ACC112 (cell line): ENCODE results near the gene SUMO2.
"Not testable (repeated sequence)": the region's sequence is repeated elsewhere in the genome, so short reads cannot be mapped to it uniquely, and the experiment has no call there.

Experiments
- H2AFZ ChIP-seq: fragments of 200-600 bp; sonication (generic); one replicate; pipeline ENCODE4 v1.6.0; 2017; ENCODE audit warnings: antibody characterized with exemption, low read length; ENCODE audit not compliant: unreplicated experiment
- H3K27ac ChIP-seq: fragments of 200-600 bp; sonication (generic); 2 replicates; pipeline ENCODE4 v1.5.1; 2014; ENCODE audit warnings: low read depth, mild to moderate bottlenecking, antibody characterized with exemption, low read length, moderate library complexity
- H3K27me3 ChIP-seq: fragments of 200-600 bp; sonication (generic); 2 replicates; pipeline ENCODE4 v1.6.1; 2014; ENCODE audit warnings: mild to moderate bottlenecking, antibody characterized with exemption, low read length, moderate library complexity, mixed read lengths; ENCODE audit not compliant: insufficient read depth
- H3K36me3 ChIP-seq: fragments of 200-600 bp; sonication (generic); 2 replicates; pipeline ENCODE4 v1.6.1; 2016; ENCODE audit warnings: mild to moderate bottlenecking, antibody characterized with exemption, low read length, moderate library complexity, mixed read lengths; ENCODE audit not compliant: insufficient read depth
- H3K4me1 ChIP-seq: fragments of 200-600 bp; sonication (generic); one replicate; pipeline ENCODE4 v1.6.1; 2016; ENCODE audit warnings: low read length, mixed read lengths; ENCODE audit not compliant: insufficient read depth, unreplicated experiment, control insufficient read depth
- H3K4me3 ChIP-seq: fragments of 200-600 bp; sonication (generic); 2 replicates; pipeline ENCODE4 v1.5.1; 2014; ENCODE audit warnings: mild to moderate bottlenecking, low read depth, low read length
- H3K79me2 ChIP-seq: fragments of 200-600 bp; sonication (generic); one replicate; pipeline ENCODE4 v1.6.0; 2016; ENCODE audit warnings: low read length; ENCODE audit not compliant: control insufficient read depth, unreplicated experiment, insufficient read depth

SUMO2 gene

DNA sequence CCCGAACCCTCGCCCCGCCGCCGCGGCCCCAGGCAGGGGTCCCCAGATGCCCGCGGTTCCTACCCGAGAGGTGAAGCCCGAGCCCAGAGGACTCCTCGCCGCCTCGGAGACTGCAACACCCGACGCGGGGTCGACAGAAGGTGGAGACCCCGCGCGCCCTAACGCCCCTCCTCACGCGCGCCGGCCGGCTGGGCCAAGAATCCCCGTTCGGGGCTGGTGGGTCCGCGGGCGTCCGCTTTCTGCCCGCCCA lies 515 bp downstream of the SUMO2 start:
- peak overlapping the region; percentile 97 for H3K4me3 ChIP-seq
- H3K4me1 ChIP-seq, result peaks cover 3% of the 10 kb centered on the region
- peaks cover 5% of the 10 kb centered on the region; the same call in 1 of the 2 replicates for H3K36me3 ChIP-seq
- no peak overlapping the region for H2AFZ ChIP-seq
- H3K27ac ChIP-seq, result peak overlapping the region; percentile 94
- peaks cover 51% of the 10 kb centered on the region for H3K79me2 ChIP-seq
- H3K27me3 ChIP-seq, result no peaks in the 10 kb centered on the region

DNA sequence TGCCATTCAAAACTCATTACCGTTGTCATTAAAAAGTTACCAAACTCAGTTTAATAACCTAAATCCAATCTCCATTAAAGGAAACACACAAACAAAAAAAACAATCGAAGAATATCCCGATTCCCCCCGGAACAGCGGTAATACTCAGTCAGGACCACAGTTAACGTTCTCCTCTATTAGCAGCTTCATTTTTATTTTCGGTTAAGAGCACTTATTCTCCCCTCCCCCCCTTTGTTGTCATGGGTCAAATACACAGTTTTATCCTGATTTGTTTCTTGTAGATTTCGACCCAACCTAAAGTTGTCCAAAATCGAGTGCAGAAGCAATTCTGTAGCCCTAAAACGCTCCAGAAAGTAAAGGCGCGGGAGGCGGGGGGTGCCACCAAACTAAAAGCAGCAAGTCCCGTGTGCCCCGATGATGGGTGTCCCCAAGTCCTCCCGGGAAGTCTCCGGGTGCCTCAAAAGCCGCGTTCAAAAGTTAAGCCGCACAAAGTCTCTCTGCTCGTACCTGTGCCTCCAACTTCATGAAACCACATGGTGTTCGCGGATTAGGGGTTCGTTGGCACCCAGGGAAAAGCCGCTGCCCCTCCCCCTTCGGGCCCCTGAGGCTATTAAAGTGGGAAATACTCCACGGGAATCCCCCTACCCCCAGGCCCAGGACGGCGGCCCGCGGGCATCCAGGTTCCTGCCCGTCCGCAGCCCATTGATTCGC lies 996 bp downstream of the SUMO2 start:
- peaks cover 5% of the 10 kb centered on the region; the same call in 1 of the 2 replicates for H3K36me3 ChIP-seq
- H2AFZ ChIP-seq, result no peak overlapping the region
- H3K4me3 ChIP-seq, result peak overlapping the region; percentile 97
- peaks cover 54% of the 10 kb centered on the region for H3K79me2 ChIP-seq
- H3K27ac ChIP-seq, result peak overlapping the region; percentile 94
- no peaks in the 10 kb centered on the region for H3K27me3 ChIP-seq
- peaks cover 3% of the 10 kb centered on the region for H3K4me1 ChIP-seq

DNA sequence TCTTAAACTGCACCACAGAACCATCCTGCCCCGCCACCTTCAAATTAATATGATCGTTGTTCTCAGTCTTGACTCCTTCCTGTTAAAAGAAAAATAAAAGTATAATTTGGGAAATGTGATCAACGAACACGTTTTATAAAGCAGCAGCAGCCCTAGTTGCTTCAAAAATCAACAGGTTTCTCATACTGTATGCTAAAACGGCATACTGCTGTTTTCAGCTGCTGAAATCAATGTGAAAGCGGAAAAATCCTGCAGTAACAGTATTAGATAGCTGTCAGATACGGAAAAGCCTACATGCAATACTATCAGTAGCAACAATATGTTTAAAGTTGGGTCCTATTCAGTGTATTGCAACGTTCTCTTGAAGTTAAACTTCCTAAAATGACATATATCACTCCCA lies 1.6 kb downstream of the SUMO2 start:
- peak overlapping the region; percentile 97 for H3K4me3 ChIP-seq
- H2AFZ ChIP-seq, result no peak overlapping the region
- H3K27ac ChIP-seq, result no peak overlapping the region
- H3K36me3 ChIP-seq, result peaks cover 5% of the 10 kb centered on the region; the same call in 1 of the 2 replicates
- H3K79me2 ChIP-seq, result peaks cover 61% of the 10 kb centered on the region
- no peaks in the 10 kb centered on the region for H3K27me3 ChIP-seq
- peaks cover 3% of the 10 kb centered on the region for H3K4me1 ChIP-seq

DNA sequence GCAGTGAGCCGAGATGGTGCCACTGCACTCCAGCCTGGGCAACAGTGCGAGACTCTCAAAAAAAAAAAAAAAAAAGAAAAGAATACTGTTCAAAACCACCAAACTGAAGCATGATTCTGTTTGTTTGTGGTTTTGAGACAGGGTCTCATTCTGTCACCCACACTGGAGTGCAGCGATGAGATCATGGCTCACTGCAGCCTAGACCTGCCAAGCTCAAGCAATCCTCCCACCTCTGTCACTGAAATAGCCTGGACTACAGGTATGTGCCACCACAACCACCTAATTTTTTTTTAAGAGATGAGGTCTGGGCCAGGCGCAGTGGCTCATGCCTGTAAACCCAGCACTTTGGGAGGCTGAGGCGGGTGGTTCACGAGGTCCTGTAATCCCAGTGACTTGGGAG lies 4.3 kb downstream of the SUMO2 start:
- no peaks in the 10 kb centered on the region for H3K27me3 ChIP-seq
- H3K4me1 ChIP-seq, result peaks cover 3% of the 10 kb centered on the region
- H3K4me3 ChIP-seq, result no peak overlapping the region
- H3K79me2 ChIP-seq, result peaks cover 82% of the 10 kb centered on the region
- H3K36me3 ChIP-seq, result peaks cover 14% of the 10 kb centered on the region
- H3K27ac ChIP-seq, result no peak overlapping the region
- H2AFZ ChIP-seq, result no peak overlapping the region

DNA sequence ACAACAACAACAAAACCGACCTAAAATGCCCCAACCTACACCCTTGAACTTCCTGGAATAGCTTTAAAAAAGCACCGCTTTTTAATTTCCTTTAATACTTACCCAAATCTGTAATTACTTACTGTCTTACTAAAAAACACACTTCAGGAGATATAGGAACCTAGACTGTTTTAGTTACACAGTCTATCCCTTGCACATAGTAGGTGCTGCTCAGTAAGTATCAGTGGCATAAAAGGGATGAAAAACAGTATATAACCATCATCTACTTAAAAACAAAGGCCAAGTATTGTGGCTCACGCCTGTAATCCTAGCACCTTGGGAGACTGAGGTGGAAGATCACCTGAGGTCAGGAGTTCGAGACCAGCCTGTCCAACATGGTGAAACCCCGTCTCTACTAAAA lies 6.1 kb downstream of the SUMO2 start:
- Histone ChIP-seq H3K4me1 (no peaks in the 10 kb centered on the region), H3K27me3 (no peaks in the 10 kb centered on the region), H3K36me3 (peaks cover 22% of the 10 kb centered on the region), H3K27ac (no peak overlapping the region), H3K4me3 (no peak overlapping the region), H2AFZ (no peak overlapping the region), H3K79me2 (peaks cover 83% of the 10 kb centered on the region)

DNA sequence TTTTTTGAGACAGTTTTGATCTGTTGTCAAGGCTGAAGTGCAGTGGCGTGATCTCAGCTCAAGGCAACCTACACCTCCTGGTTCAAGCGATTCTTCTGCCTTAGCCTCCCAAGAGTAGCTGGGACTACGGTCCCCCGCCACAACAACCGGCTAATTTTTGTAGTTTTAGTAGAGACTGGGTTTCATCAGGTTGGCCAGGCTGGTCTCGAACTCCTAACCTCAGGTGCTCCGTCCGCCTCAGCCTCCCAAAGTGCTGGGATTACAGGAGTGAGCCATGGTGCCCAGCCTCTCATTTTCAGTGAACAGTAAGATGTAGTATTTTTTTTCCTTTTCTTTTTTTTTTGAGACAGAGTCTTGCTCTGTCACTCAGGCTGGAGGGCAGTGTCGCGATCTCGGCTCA lies 7.8 kb downstream of the SUMO2 start:
- no peak overlapping the region for H2AFZ ChIP-seq
- H3K79me2 ChIP-seq, result peaks cover 79% of the 10 kb centered on the region
- no peak overlapping the region for H3K27ac ChIP-seq
- no peak overlapping the region for H3K4me3 ChIP-seq
- no peaks in the 10 kb centered on the region for H3K27me3 ChIP-seq
- H3K4me1 ChIP-seq, result no peaks in the 10 kb centered on the region
- H3K36me3 ChIP-seq, result peaks cover 25% of the 10 kb centered on the region

DNA sequence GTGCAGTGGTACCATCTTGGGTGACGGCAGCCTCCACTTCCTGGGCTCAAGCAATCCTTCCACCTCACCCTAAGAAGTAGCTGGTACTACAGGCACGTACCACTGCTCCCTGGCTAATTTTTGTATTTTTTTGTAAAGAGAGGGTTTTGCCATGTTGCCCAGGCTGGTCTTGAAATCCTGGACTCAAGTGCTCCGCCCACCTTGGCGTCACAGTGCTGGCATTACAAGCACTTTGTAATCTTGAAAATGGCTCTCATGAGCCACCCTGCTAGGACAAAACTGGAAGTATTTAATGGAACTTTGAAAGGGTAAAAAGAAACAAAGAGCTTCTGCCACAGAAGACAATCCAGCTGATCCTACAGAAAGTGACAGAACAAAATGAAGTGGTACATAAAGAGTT lies 9.2 kb downstream of the SUMO2 start:
- H3K36me3 ChIP-seq, result peaks cover 20% of the 10 kb centered on the region
- H3K4me1 ChIP-seq, result no peaks in the 10 kb centered on the region
- no peak overlapping the region for H3K4me3 ChIP-seq
- H3K27me3 ChIP-seq, result no peaks in the 10 kb centered on the region
- H3K79me2 ChIP-seq, result peaks cover 64% of the 10 kb centered on the region
- H2AFZ ChIP-seq, result no peak overlapping the region
- H3K27ac ChIP-seq, result no peak overlapping the region

DNA sequence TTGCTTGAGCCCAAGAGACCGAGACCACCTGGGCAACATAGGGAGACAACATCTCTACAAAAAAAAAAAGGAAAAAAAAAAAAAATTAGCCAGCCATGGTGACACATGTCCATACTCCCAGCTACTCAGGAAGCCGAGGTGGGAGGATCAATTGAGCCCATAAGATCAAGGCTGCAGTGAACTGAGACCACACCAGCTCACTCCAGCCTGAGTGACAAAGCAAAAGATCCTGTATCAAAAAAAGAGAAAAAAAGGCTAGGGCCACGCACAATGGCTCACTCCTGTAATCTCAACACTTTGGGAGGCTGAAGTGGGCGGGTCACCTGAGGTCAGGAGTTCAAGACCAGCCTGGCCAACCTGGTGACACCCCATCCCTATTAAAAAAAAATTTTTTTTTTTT lies 13.8 kb downstream of the SUMO2 start:
- Histone ChIP-seq H3K79me2 (peaks cover 27% of the 10 kb centered on the region), H3K4me1 (no peaks in the 10 kb centered on the region), H3K4me3 (no peak overlapping the region), H2AFZ (no peak overlapping the region), H3K27me3 (no peaks in the 10 kb centered on the region), H3K36me3 (peaks cover 20% of the 10 kb centered on the region; the same call in 1 of the 2 replicates), H3K27ac (no peak overlapping the region)

DNA sequence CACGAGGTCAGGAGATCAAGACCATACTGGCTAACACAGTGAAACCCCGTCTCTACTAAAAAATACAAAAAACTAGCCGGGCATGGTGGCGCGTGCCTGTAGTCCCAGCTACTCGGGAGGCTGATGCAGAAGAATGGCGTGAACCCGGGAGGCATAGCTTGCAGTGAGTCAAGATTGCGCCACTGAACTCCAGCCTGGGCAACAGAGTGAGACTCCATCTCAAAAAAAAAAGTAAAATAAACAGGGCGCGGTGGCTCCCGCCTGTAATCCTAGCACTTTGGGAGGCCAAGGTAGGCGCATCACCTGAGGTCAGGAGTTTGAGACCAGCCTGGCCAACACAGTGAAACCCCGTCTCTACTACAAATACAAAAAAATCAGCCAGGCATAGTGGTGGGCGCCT lies 18.2 kb downstream of the SUMO2 start:
- H3K36me3 ChIP-seq, H3K79me2 ChIP-seq, H3K4me3 ChIP-seq, H2AFZ ChIP-seq, H3K27me3 ChIP-seq, H3K27ac ChIP-seq, H3K4me1 ChIP-seq: not testable (repeated sequence)

DNA sequence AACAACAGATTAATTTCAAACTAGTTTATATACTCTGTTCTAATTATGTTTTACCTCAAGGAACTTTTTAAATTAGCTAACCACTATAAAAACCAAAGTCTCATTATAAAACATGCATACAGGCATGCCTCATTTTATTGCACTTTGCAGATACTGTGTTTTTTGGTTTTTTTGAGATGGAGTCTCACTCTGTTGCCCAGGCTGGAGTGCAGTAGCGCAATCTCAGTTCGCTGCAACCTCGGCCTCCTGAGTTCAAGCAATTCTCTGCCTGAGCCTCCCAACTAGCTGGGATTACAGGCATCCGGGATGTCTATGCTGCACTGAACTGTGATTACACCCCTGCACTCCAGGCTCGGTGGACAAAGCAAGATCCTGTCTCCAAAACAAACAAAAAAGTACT lies 19.7 kb downstream of the SUMO2 start:
- H3K36me3 ChIP-seq, result peaks cover 3% of the 10 kb centered on the region; the same call in 1 of the 2 replicates
- no peak overlapping the region for H3K4me3 ChIP-seq
- H3K27ac ChIP-seq, result no peak overlapping the region
- H3K4me1 ChIP-seq, result peaks cover 15% of the 10 kb centered on the region
- H3K27me3 ChIP-seq, result no peaks in the 10 kb centered on the region
- H3K79me2 ChIP-seq, result no peaks in the 10 kb centered on the region
- no peak overlapping the region for H2AFZ ChIP-seq

DNA sequence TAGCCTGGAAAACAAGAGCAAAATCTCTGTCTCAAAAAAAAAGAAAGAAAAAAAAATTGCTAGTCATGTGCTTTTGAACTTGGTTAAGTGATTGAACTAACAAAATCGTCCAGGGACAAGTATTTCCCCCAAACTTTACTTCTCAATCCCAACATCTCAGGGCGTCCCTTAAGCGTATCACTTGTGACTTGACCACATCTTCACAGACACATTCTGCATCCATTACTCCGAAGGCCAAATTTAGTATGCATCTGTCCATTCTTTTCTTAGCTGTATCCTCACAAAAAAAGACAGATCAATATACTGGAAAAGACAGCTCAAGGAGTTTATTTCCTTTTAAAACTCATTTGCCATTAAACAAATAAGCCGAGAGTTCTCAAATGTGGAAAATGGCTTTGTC lies 22.5 kb downstream of the SUMO2 start:
- Histone ChIP-seq H3K27me3 (no peaks in the 10 kb centered on the region), H3K27ac (0 out of 2 replicates have a peak overlapping the region, but pooled peaks have one; percentile 2), H3K4me1 (peaks cover 15% of the 10 kb centered on the region), H2AFZ (no peak overlapping the region), H3K4me3 (no peak overlapping the region), H3K36me3 (no peaks in the 10 kb centered on the region), H3K79me2 (no peaks in the 10 kb centered on the region)
